HG03442 (cell line): Measurements from ENCODE around the gene IRF9.

Source experiments
- ATAC-seq: cut with Tn5 transposase; IDR thresholded peaks from one replicate; pipeline ENCODE4 v1.9.1; 2021; ENCODE audit warnings: mild to moderate bottlenecking, moderate library complexity; ENCODE audit not compliant: unreplicated experiment

IRF9 gene

DNA sequence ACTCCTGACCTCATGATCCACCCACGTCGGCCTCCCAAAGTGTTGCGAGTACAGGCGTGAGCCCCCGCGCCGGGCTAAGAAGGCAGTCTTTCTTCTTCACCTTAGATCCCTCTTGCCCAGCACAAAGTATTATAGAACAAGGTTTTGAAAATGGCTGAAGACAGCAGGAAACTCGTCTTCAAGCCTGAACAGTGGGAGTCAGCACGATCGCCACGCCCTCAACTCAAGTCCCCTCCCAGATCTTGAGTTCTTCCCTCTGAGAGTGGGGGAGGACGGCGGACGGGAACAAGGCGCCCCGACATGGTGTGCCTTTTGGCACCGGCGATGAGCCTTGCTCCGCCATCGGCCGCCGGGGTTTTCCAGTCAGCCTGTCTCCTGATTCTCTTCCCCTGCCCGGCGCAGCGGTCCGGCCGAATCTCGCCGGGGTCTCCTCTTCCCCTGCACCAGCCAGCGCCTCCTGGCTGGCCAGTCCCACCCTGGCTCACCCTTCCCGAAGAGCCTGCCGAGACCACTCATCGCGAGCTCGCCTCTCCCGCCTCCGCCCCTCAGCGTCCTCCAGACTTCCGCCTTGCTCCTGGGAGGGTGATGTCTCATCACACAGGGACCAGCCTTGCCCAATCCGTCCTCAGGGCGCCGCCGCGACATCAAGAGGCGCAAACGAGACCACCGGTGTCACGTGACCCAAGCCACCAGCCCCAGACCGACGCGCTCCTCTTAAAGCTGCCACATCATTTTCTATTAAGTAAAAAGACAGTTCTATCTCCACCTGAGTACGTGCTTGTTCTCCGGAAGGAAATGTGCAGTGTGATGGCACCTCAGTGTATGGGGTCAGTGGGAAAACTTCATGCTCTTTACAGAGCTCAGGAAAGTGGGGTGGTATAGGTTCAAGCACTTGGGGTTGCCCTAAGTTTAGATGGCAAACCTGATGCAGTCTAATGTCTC lies 52.1 kb downstream of the IRF9 start, which contains the start of gene CHMP4A:
TSS of gene CHMP4A (minus strand) at position 565 of the 942 bp plus-strand sequence. CDS start at position 516, 49 bp downstream.
- ATAC-seq = peak; percentile 79

GRCh38 chr14:24213866-24214662 lies 53.0 kb downstream of the IRF9 start:
- no peak for ATAC-seq

DNA sequence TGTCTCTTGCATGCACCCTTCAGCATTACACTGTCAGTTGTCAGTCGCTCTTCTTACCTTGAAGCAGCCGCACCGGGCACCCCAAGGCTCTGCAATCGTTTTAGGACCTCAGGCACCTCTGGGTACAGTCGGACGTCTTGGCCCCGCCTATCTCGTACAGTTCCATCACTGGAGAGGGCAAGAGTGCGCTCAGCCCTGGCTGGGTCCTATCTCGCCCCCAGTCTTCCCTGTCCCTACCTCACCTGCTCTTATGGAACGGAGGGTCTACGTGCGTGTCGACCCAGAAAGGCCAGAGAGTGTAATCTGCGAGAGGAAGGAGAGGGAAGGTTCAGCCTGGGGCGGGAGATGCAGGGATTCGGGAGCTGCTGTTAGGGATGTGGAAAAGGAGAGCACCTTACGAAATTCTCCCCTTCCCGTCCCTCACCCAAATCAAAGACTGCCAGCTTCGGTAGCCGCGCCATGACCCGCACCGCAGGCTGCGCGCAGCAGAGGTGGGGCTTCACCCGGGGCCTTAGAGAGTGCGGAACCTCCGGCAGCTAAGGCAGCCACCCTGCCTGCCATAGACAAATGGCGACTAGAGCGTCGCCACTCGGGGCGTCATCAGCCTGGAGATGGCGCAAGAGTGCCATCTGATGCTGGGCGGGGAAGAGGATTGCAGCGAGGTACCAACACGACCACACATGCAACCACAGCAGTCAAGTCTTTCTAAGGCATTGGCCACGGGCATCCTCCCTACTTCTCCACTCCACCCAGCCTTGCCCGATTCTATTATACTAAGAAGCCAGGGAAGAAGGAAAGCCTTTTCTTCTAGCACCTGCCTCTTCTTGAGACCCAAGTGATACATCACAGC lies 54.7 kb downstream of the IRF9 start, which contains the start of gene MDP1:
TSS of gene MDP1 (minus strand) at position 572 of the 850 bp plus-strand sequence. CDS start at position 461, 111 bp downstream.
- peak; percentile 62 for ATAC-seq
